IPS-NIHi7 (cell line): Measurements from ENCODE around the gene ALG5.

ENCODE experiments used
- DNase-seq: peaks from one replicate; pipeline ENCODE4 v3.0.0; 2012; ENCODE audit warnings: mixed read lengths; ENCODE audit errors: extremely low spot score

The ALG5 gene

GRCh38 chr13:36915896-36916640 is 83.1 kb downstream of the ALG5 start:
- DNase-seq = no peak

- no peak for DNase-seq
These were observed 84.0 kb downstream of the ALG5 start for GRCh38 chr13:36915106-36915505.

DNA sequence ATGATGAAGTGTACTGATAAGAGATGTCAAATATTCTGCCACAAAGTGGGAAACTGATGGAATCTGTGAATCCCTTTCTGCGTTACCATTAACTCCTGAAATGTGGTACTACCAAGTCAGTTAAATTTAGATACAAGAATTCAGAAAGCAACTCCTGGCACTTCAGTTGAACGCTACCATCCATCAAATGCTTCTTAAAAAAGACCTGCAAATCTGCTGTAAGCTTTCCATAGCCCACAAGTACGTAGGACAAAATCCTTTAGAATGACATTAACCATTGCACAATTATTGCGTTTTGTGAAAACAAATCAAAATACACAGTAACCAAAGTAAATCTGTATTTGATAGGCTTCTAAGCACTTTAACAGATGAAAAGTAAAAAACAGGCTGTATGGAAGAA is 84.5 kb downstream of the ALG5 start:
- DNase-seq = no peak

DNA sequence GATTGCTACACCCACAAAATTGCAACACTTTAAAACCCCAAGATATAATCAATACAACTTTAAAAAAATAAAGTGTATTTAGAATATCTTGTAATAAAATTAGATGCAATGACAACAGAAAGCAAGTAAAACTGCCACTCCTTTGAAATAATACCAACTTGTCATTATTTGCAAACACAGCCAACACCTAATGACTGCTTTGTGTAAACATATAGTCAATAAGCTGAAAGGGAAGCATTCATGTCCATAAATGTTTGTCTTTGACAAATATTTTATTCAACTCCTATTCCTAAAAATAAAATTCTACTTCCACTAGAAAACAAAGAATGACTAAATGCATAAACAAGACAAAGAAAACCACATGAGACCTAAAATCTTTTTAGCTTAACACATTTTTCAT is 85.7 kb downstream of the ALG5 start:
- DNase-seq = no peak

- DNase-seq = no peak
These were observed 86.2 kb downstream of the ALG5 start for GRCh38 chr13:36912973-36913372.

DNA sequence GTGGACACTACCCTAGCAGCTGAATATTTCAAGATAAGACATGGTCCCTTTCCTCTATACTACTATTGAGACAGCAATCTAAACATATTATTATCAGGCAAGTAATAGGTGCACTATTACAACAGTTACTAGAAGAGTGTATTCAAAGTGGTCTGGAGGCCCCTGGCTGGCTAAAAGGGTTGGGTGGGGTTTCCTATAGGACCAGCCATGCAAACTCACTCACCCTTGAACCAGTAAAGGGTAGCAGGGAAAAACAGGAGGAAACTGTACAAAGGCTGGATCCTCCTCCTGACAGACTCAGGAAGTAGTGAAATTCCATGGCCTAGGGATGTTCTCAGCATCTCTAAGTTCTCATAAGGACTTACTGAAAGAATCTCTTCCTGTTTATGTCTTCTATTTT is 86.8 kb downstream of the ALG5 start:
- DNase-seq = no peak

GRCh38 chr13:36910545-36910944 is 88.6 kb downstream of the ALG5 start:
- no peak for DNase-seq

GRCh38 chr13:36907821-36908220 is 91.3 kb downstream of the ALG5 start:
- DNase-seq = no peak

GRCh38 chr13:36907266-36907665 is 91.9 kb downstream of the ALG5 start:
- DNase-seq = no peak

DNA sequence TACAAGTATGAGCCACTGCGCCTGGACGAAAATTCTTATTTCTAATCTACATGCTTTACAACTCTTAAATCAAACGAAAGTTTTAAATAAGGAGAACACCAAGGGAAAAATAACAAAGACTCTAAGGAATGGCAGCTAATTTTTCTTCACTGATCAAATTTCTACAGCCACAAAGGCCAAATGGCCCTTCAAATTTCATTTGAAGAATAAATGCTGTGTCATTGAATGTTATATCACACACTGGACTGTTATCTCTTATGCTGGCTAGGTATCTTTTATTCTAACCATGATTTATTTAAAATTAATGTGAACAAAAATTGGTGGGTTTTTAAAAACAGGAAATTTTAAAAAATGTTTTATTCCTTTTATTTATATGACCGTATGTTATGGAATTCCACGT is 93.2 kb downstream of the ALG5 start:
- no peak for DNase-seq

- DNase-seq = no peak
These were observed 95.1 kb downstream of the ALG5 start for GRCh38 chr13:36903925-36904595.
